Lung (tissue), 12 donors: Measurements from ENCODE around the gene INO80B. TPM values are rescaled to one million over a fixed set of nuclear protein-coding genes. Genes with fewer than 3 reads are reported as not detected.

ENCODE experiments used
- ATAC-seq: fragments of 200-7000 bp; cut with Tn5 transposase; one replicate; pipeline ENCODE4 v1.9.1; 2020; ENCODE audit warnings: moderate number of reproducible peaks; ENCODE audit not compliant: insufficient read depth, low FRiP score
- DNase-seq, 3 donors: peaks; one replicate each; pipeline ENCODE4 v3.0.0-alpha.2; 2013 to 2017
- H3K27ac ChIP-seq, 2 donors: one replicate each; pipeline ENCODE4 v1.5.1; 2013; ENCODE audit warnings: mild to moderate bottlenecking in 2 of 2, moderate library complexity in 2 of 2, control low read depth in 1 of 2, inconsistent platforms in 1 of 2, low read depth in 1 of 2, low read length in 1 of 2
- H3K27me3 ChIP-seq, 3 donors: one replicate each; pipeline ENCODE4 v1.5.1; 2013; ENCODE audit warnings: low read length in 2 of 3; ENCODE audit not compliant: control insufficient read depth in 3 of 3, insufficient read depth in 3 of 3
- H3K36me3 ChIP-seq, 4 donors: one replicate each; pipeline ENCODE4 v1.5.1; 2013; ENCODE audit warnings: low read length in 4 of 4, mild to moderate bottlenecking in 1 of 4, moderate library complexity in 1 of 4; ENCODE audit not compliant: control insufficient read depth in 4 of 4, insufficient read depth in 4 of 4
- H3K4me1 ChIP-seq, 5 donors: one replicate each; pipeline ENCODE4 v1.5.1; 2013; ENCODE audit warnings: low read length in 5 of 5, mild to moderate bottlenecking in 2 of 5, moderate library complexity in 1 of 5; ENCODE audit not compliant: control insufficient read depth in 5 of 5, insufficient read depth in 5 of 5
- H3K4me3 ChIP-seq: one replicate; pipeline ENCODE4 v1.5.1; 2013; ENCODE audit warnings: mild to moderate bottlenecking, control low read depth, moderate library complexity
- H3K9ac ChIP-seq, 2 donors: one replicate each; pipeline ENCODE4 v1.5.1; 2013; ENCODE audit warnings: low read length in 2 of 2, control low read depth in 1 of 2; ENCODE audit not compliant: insufficient read depth in 1 of 2
- H3K9me3 ChIP-seq, 4 donors: one replicate each; pipeline ENCODE4 v1.5.1; 2013; ENCODE audit warnings: low read length in 3 of 4, mild to moderate bottlenecking in 1 of 4, moderate library complexity in 1 of 4; ENCODE audit not compliant: control insufficient read depth in 4 of 4, insufficient read depth in 3 of 4
- CTCF ChIP-seq: IDR thresholded peaks from 2 replicates; pipeline ENCODE4 v1.5.1; 2012; ENCODE audit warnings: mild to moderate bottlenecking; ENCODE audit errors: control extremely low read depth, extremely low read depth
- WGBS, 2 donors: extraction: QIAGEN DNeasy Blood & Tissue Kit; methylation state at CpG; one replicate each; pipeline ENCODE4 v1.1.7; 2013; 5-methylcytosine and 5-hydroxymethylcytosine counted together
- polyA plus RNA-seq, 2 donors: library from polyadenylated mRNA; stranded (reverse); fragments of 200-250 nt; gene quantifications; one replicate each; pipeline ENCODE4 v1.2.1, GENCODE V29; 2013
- total RNA-seq, 2 donors: library from RNA; depleted of rRNA in 1 of 2; stranded (reverse); fragments of >200 nt in 1 of 2; gene quantifications; one replicate each; pipeline ENCODE4 v1.2.1, GENCODE V29; 2014 to 2021
- donor health status: control.
- donor health status: control.
- donor health status: Bipolar disorder and iron deficiency.
- donor health status: healthy.
- donor health status: DM: yes; HTN: yes; CAD: no.

The INO80B gene
- total and polyA plus RNA-seq, 4 donors: 22.7 to 72.3 (median 36.9) TPM

GRCh38 chr2:74436111-74436805, 18.6 kb upstream of the INO80B start:
- no peak overlapping the region for H3K27ac ChIP-seq
- no peak overlapping the region for H3K9ac ChIP-seq
- WGBS, 2 donors: 85 to 91% methylated on average over 43 of the region's 43 CpGs
- no peak for TF ChIP-seq CTCF
- no peaks in the 10 kb centered on the region for H3K9me3 ChIP-seq
- DNase-seq (no peak), ATAC-seq (no peak)
- no peaks in the 10 kb centered on the region for H3K27me3 ChIP-seq
- H3K4me1 ChIP-seq: peaks cover 0 to 46% (median 18%) of the 10 kb centered on the region in 5 donors
- peaks cover 6 to 16% (median 10%) of the 10 kb centered on the region in 4 donors for H3K36me3 ChIP-seq
- H3K4me3 ChIP-seq: no peak overlapping the region

- TF ChIP-seq CTCF: no peak
- DNase-seq (no peak), ATAC-seq (no peak)
- Histone ChIP-seq H3K27ac (no peak overlapping the region), H3K36me3 (peaks cover 0 to 8% (median 4%) of the 10 kb centered on the region in 4 donors), H3K27me3 (no peaks in the 10 kb centered on the region), H3K9me3 (no peaks in the 10 kb centered on the region), H3K4me3 (no peak overlapping the region), H3K9ac (no peak overlapping the region), H3K4me1 (peaks cover 0 to 50% (median 18%) of the 10 kb centered on the region in 5 donors)
- 75 to 79% methylated on average over 6 of the region's 6 CpGs for WGBS, 2 donors
Observed at GRCh38 chr2:74436848-74437695, 17.8 kb upstream of the INO80B start.

GRCh38 chr2:74438248-74438647, 16.6 kb upstream of the INO80B start:
- Histone ChIP-seq H3K4me1 (peaks cover 0 to 50% (median 18%) of the 10 kb centered on the region in 5 donors), H3K27me3 (no peaks in the 10 kb centered on the region), H3K9me3 (no peaks in the 10 kb centered on the region), H3K27ac (no peak overlapping the region), H3K36me3 (peaks cover 0 to 3% (median 1%) of the 10 kb centered on the region in 4 donors), H3K4me3 (no peak overlapping the region), H3K9ac (peak overlapping the region in 1 of 2 donors; percentile 54)
- ATAC-seq (no peak), DNase-seq (no peak)
- 97 to 100% methylated on average over 1 of the region's 1 CpG for WGBS, 2 donors
- TF ChIP-seq CTCF: no peak
